Amniotic stem cell (primary cell): Measurements from ENCODE around the gene HOXA5.

Experiments used
- DNase-seq: peaks from one replicate; lab custom pipeline; 2025; lab: John Stamatoyannopoulos, UW

HOXA5 gene

DNA sequence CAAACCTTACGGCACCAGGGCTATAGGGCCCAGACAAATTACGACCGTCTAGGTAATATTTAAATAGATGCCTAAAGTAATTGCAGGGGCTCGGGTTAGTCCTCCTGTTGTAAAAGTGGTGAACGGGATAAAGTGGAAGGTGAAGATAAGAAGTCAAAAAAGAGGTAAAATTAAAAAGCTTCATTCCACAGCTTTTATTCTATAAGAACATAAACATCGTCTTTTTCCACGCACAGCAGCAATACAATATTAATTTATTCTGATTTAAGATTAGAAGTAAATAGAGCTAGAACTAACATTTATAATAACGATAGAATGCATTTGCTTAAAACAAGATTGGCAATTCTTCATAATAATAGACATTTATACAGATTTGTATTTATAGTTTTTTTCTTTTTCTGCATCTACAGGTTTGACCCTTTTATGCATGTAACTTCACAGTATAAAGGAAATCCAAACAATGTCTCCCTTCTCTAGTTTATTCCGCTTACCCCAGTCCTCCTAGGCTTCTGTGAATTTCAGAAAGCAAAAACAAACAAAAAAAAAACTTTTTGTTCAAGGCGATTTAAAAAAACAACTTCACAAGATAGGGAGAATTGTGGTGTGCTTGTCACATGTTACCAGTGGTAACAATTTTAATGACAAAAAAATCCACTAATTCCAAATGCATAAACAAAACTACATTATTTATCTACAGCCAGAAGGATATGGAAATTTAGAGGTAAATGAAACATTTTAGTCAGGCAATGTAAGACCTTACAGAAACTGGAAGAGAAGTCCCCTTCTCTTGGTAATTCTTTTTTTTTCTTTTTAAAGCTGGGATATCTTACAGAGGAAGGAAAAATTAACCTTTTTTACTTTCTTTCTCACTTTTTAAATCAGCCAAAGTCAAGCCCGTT is 27.2 kb upstream of the HOXA5 start:
- no peak for DNase-seq

DNA sequence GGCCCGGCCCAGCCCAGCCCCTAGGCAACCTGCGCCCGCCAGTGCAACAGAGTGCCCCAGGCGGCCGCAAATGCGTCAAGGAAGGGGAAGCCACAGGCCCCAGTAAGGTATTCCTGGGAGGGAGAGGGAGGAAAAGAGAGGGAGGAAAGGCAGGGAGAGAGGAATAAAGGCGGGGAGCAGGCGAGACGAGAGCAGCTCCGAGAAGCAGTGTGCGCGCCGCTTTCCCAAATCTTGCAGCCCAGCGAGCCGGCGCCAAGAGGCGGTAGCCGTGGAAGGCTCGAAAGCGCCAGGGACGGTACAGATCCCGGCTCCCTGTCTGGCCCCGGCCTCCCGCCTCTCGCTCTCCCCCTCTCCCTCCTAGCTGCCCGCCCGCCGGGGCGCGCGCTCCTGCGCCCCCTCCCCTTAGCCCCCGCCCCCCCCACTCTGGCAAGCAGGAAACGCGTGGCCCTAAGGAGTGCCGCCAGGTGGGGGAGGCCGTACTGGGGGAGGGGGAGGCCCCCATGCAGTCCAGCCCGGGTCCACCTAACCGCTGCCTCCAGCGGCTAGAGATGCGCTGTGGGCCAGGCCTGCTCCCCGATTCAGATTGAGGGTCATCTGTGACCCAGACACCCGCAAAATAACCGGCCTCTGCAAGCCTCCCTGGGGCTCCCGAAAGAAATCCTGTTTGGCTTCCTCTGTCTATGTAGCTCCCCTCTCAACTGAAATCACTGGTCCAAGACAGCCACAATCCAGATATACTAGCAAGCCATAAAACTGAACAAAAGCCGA is 26.4 kb upstream of the HOXA5 start:
- DNase-seq = no peak

DNA sequence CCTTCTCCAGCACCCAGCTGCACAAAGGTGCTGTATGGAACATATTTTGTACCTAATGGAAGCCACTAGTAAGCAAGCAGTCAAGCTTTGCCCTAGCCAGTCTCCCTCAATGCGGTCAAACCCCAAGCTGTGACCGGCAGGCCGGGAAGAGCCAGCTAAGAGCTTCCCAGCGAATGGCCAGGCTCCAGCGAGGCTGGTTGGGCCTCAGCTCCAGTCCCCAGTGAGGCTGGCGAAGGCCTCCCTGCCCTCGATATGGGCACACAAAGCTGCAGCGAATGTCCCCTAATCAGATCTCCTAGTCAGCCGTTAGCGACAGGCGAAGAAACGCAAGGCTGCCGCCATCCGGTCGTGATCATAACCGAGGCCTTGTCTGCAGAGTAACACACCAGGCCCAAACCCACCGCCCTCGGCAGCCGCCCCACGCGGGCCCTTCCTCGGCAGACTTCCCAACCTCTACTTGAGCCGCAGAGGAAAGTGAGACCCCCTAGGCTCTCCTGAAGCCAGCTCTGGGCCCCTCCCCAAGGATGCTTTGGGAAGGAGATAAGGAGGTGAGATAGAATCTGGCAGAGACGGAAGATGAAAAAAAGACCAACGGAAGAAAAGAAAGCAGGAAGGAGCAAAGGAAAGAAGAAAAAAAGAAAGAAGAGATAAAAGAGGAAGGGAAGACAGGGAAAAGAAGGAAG is 24.9 kb upstream of the HOXA5 start:
- no peak for DNase-seq

DNA sequence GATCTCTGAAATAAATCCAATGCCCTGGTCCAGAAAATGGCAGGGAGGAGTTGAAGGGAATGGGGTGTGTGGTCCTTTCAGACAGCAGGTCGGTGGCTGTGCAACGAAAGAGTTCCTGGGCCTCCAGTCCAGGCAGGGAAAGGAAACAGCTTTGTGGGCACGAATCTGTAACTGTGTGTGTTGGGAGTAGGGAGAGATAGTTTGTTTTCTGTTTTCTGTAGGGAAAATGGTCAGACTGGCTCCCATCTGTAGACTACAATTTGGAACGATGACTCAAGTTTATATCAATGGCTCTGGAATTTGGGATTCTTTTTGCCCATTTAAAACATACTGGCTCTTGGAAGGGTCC is 24.4 kb upstream of the HOXA5 start:
- no peak for DNase-seq

DNA sequence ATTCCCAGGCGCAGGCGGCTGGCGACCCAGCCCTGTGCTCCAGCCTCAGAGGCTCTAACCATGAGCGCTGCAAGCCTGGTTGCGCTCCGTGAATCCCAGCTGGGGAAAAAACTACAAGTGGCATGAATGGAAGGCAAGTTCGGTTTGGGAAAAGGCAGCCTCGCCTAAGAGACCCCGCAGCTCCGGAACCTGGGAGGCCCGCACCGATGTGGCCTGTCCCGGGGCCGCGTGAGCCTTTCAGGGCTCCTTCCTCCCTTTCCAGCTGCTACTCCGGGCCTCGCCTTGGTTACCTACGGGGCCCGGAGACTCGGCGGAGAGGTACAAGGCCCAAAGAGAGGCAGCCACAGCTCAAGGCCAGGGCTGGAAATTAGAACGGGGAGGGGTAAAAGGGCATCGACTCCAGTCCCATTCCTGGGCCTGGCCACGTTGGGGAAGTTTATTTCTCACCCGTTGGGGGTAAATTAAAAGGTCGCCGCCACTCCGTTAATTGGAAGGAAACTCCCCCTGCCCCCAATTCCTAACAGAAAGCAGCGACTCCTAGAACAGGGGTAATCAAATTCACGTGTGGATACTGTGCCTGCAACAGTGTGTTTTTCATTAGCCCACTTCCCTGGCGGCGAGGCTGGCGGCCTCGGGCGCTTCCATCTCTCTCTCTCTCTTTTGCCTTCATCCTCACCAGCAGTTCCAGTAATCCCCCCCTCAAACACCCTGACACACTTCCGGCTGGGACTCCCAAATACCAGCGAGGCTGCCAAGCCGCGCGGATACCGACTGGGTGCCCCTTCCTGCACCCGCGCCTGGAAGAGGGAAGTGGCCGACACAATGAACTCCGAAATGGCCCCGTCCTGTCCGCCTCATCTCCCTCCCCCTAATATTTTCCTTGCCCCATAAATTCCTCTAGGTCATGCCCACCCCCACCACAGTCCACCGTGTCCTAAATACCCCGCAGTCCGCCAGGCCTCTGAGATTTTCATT is 23.3 kb upstream of the HOXA5 start:
- no peak for DNase-seq

DNA sequence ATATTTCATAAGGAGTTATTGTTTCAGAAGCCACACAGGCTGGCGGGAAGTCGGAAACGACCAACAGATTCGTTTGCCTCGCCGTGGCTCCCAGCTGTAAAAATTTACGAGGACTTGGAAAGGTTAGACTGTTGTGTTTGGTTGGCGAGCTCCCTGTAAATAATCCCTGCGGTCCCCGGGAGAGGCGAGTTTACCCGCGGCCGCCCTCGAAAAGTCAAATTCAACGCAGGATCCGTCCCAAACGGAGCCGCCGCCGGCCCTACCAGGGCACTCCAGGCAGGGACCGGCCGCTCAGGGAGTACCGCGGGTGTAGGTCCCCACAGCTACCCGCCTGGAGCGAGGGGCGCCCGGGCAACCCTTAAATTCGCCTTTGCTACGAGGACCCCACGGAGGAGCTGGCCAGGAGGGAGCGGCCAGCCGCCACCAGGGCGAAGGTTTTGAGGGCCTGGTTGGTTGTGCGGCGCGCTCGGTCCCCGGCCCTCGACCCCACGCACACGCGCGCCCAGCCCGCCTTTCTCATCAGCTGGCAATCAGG is 22.6 kb upstream of the HOXA5 start:
- no peak for DNase-seq

DNA sequence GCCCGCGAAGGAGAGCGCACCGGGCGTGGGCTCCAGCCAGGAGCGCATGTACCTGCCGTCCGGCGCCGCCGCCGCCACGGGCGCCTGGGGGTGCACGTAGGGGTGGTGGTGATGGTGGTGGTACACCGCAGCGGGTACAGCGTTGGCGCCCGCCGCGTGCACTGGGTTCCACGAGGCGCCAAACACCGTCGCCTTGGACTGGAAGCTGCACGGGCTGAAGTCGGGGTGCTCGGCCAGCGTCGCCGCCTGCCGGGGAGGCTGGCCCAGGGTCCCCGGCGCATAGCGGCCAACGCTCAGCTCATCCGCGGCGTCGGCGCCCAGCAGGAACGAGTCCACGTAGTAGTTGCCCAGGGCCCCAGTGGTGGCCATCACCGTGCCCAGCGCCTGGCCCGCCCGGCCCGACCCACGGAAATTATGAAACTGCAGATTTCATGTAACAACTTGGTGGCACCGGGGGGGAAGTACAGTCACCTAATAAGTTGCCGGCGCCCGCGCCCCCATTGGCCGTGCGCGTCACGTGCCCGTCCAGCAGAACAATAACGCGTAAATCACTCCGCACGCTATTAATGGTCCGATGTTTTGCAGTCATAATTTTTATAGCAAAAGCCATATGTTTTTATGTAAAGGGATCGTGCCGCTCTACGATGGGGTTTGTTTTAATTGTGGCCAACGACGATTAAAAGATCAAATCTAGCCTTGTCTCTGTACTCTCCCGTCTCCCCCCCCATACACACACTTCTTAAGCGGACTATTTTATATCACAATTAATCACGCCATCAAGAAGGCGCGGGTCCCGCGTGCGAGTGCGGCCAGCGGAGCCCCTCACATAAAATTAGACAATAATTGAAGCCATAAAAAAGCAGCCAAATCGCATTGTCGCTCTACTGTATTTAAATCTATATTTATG is 21.9 kb upstream of the HOXA5 start, which contains the start of gene HOXA9:
TSS of gene HOXA9 (minus strand) at position 449 of the 907 bp plus-strand sequence. CDS start at position 369, 80 bp downstream.
- no peak for DNase-seq

DNA sequence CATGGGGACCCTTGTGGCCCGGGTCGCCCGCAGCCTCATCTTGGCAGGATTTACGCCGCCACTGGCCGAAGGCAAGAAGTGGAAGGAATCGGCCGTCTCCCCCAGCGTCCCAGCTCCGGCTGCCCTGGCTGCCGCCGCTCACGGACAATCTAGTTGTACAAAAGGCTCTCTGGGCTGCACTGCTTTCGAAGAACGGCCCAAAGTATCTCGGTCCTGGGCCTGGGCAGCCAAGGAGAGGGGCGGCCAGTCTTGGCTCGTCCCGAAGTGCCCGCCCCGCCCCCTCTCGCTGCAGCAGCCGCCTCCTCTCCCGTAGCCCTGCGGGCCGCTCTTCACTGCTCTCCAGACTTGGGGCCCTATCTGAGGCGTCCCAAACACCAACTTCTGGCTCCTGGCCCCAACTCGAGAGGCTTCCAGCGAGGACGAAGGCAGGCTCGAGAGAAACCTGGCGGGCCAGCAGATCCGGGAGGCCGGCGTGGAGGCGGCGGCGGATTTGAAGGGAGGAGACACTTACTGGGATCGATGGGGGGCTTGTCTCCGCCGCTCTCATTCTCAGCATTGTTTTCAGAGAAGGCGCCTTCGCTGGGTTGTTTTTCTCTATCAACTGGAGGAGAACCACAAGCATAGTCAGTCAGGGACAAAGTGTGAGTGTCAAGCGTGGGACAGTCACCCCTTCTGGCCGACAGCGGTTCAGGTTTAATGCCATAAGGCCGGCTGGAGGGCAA is 21.0 kb upstream of the HOXA5 start:
- DNase-seq = no peak

DNA sequence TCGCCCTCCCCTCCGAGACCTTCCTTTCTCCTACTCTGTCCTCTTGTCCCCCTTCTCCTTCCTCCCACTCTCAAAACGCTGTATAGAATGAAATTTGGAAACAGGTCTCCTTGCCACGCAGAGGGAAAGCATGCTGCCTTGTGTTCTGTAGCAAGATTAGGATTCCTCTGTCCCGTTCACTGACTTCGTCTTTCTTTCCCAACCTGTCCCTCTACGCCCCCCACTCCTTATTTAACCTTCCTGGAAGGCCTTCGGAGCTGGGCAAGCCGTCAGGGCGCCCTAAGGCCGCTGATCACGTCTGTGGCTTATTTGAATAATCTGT is 20.5 kb upstream of the HOXA5 start:
- no peak for DNase-seq

DNA sequence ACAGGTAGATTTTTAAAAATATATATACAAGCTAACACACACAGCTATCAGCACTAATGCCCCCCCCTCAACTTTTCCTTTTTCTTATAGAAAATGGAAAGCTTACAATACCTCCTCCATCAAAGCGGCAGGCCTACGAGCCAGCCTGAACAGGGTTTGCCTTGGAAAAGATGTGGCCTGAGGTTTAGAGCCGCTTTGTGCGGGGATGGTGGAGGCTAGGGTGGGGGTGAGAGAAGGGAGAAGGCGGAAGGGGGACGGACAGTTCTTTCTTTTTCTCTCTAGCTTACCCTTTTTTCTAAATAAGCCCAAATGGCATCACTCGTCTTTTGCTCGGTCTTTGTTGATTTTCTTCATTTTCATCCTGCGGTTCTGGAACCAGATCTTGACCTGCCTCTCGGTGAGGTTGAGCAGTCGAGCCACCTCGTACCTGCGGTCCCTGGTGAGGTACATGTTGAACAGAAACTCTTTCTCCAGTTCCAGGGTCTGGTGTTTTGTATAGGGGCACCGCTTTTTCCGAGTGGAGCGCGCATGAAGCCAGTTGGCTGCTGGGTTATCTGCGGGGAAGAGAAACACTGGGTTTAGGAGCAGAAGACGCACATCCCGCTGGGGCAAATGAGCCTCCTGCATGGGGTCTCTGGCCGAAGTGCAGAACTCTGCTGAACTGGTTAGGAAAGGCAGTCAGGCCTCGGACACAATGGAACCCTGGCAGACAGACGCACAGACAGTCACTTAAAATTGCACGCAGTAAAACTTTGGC is 20.0 kb upstream of the HOXA5 start:
- DNase-seq = no peak

DNA sequence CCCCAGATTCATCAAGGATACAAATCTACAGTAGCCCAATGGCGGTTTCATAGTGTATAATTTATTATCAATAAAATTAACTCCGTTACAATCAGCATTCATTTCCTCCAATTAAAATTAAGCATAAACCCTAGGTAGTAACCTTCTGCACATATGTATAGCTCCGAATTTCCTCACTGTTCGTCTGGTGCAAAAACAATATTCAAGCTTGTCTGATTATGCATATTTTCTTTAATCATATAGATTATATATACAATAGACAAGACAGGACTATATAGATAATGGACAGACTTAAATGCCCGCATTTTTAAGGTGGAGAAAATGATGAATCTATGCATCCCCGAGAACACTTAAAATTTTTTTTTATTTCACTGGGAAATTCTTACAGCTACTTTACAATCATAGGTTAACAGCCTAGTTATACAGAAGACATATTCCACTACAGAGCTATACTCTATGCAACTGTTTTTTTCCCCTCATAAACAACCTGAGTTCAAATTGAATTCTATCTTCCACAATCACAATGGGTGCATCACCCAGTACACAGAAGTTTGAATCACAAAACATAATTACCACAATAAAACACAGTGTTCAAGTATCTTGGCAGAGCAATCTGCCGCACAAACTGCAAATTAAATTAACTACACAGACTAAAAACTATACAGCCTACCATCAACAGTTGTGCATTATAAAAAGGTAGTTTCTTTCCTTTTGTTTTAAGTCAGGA is 19.2 kb upstream of the HOXA5 start:
- no peak for DNase-seq

DNA sequence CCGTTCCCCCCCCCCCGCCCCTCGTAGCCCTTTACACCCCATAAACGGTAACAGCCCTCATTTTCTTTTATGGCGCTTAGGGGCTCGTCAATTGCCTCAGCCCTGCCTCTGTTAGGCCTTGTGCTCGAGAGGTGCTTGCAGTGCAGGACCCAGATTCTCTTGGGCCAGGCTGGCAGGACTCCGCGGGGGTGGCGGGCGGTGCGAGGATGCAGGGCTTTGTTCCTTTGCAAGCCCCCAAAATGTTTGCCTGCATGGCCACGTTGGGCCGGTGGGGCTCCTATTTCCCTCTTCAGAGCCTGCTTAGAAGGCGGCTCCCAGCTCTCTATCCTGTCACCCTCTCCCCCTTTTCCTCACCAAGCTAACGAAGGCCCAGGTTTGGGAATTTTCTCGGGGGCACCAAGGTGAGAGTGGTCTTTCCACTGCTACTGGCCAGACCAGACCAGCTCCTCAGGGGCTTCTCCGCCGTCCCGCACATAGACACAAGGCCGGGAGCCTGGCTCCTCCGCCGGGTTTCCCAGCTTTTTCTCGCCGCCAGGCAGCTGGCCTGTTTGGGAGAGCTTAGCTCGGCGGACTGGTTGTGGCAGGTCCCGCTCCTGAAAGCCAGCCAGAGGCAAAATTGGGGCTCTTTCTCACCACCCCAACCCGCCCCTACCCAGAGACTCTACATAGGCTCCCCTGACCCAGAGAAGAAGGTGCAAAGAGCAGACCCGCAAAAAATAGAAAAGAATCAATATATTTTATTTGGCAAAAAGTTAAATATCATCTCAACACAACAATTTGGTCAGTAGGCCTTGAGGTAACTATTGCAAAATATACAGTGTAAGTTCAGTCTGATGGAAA is 18.5 kb upstream of the HOXA5 start:
- DNase-seq = no peak

DNA sequence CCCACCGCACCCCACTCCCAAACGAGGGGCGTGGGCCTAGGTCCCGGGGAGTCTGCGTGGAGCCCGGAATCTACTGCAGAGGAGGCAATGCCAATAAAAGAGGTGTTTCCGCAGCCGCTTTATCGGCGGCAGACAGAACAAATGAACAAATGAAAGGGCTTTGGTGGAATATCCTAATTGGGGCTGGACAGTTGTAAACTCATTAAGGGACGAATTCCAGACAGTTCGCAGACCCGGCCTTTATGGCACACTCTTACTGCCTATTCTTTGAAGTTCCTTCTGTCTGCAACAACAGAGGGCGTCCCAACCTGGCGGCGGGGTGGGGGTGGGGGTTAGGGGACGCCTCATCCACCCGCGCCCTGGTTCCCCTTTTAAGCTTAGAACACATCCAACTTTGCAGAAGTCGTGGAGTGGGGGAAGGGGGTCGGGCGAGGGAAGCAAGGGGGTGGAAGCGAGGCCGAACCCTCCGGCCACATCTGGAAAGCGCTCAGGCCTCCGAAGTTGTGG is 17.8 kb upstream of the HOXA5 start:
- DNase-seq = no peak

DNA sequence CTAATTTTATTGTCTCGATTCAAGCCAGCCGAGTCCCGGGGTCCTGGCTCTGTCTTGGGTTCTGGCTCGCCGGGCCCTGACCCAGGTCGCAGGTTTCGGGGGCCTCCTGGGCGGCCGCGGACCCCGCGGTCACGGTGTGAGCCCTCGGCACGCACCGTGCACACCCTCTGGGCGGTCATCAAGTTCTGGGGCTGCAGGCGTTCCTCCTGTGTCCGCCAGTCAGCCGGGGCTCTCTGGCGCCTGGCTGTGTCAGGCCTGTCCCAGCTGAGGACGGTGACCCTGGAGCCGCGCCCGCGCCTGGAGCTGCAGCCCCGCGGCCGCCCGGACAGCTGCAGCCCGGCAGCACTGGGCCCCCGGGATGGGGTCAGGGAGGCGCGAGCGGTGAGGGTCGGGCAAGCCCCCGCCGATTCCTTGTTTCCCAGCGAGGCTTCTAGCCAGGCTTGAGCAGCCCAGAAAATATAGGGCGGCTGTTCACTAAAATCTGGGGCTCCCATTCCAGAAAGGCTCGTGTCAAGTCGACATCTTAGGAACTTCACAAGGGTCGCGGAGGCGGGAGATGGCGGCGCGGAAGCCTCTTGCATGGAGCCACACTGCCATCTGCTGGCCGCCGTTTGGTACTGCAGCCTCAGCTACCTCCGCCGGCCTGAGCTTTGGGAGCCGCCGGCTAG is 17.2 kb upstream of the HOXA5 start:
- DNase-seq = peak; percentile 48

DNA sequence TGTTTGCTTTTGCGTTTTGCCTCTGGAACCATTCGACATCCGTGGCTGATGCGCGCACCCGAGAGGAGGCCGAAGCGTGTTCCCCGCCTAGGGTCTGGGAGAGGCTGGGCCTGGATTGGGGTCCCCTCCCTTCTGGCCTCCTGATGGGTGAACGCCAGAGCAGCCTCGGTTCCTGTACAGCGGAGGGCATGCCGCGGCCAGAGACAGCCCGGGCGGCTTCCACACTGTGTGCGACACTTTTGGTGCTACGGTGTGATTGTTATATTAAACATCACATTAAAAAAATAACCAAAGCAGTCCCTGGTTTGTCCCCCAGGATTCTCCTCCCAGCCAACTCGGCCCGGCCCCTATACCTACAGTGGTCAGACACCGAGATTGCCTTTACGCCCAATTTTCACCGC is 16.7 kb upstream of the HOXA5 start:
- DNase-seq = no peak
